Measurements from ENCODE around the gene EIF4G3. TPM values are rescaled to one million over a fixed set of nuclear protein-coding genes. Genes with fewer than 3 reads are reported as not detected.

The EIF4G3 gene
- total and polyA plus RNA-seq, 2 of the 8 experiments (the other 6 are each of a cell fraction or from before 2014, with no cell fraction given), result 47.5 to 66.6 TPM

- H3K4me2 ChIP-seq (ENCODE audit: insufficient read depth in 1 of 2, low read depth in 2 of 2, low read length in 2 of 2), result no peak overlapping the region
- H4K91ac ChIP-seq (replicated peaks; ENCODE audit: insufficient read length, low read length), result no peak overlapping the region
- H2BK15ac ChIP-seq (ENCODE audit: low read length), result no peak overlapping the region
- H4K5ac ChIP-seq (ENCODE audit: insufficient read length, low read depth, low read length), result no peak overlapping the region
- no peak overlapping the region for H3K18ac ChIP-seq (ENCODE audit: extremely low read depth, low read length)
- no peaks in the 10 kb centered on the region for H3K23me2 ChIP-seq (ENCODE audit: low read depth, low read length)
- no peak overlapping the region for H3K4me3 ChIP-seq (ENCODE audit: extremely low read depth in 1 of 4, insufficient read depth in 2 of 4, low read depth in 3 of 4, low read length in 4 of 4)
- H3K14ac ChIP-seq (ENCODE audit: insufficient read length), result no peak overlapping the region
- no peak overlapping the region for H2AK5ac ChIP-seq (ENCODE audit: low read depth, low read length)
- no peaks in the 10 kb centered on the region for H3K27me3 ChIP-seq (replicated peaks in 1 of 4; ENCODE audit: control insufficient read depth in 3 of 4, extremely low read depth in 1 of 4, insufficient read depth in 3 of 4, low read length in 3 of 4)
- WGBS, 2 experiments (ENCODE audit: extremely low coverage in 1 of 2, insufficient coverage in 1 of 2, insufficient read length in 1 of 2, insufficient replicate concordance in 2 of 2, low coverage in 1 of 2, low lambda C conversion rate in 2 of 2, missing lambda C conversion rate in 1 of 2), result 91% methylated on average over 6 of the region's 6 CpGs; no CpG with 5 or more reads in 1 of the 2 experiments
- H3K27ac ChIP-seq (ENCODE audit: low read depth, low read length), result no peak overlapping the region
- H3K79me1 ChIP-seq (ENCODE audit: low read depth, low read length), result 0 out of 2 replicates have a peak, but pooled peaks cover 2% of the 10 kb centered on the region
- H2AFZ ChIP-seq (ENCODE audit: low read length), result no peak overlapping the region
- no peak overlapping the region for H2BK120ac ChIP-seq (replicated peaks; ENCODE audit: low read depth, low read length)
- H2BK20ac ChIP-seq (ENCODE audit: low read length), result no peak overlapping the region
- H3K9me3 ChIP-seq (ENCODE audit: insufficient read depth in 2 of 2, low read depth in 1 of 2, low read length in 1 of 2), result no peaks in the 10 kb centered on the region
- H3K56ac ChIP-seq (replicated peaks; ENCODE audit: insufficient read length, low read depth, low read length), result no peak overlapping the region
- H3K36me3 ChIP-seq (ENCODE audit: control insufficient read depth in 2 of 4, insufficient read depth in 4 of 4, low read length in 3 of 4), result peaks cover 23 to 78% (median 50%) of the 10 kb centered on the region in 4 experiments
- H3K9ac ChIP-seq (replicated peaks in 1 of 4; ENCODE audit: extremely low read depth in 1 of 4, low read depth in 3 of 4, low read length in 3 of 4), result no peak overlapping the region
- no peak for DNase-seq (ENCODE audit: low read depth in 1 of 2, low spot score in 2 of 2)
- H3K23ac ChIP-seq (ENCODE audit: insufficient read length), result no peak overlapping the region
- ChIA-PET POLR2A (ENCODE audit: partially characterized antibody) (interaction anchor here (1.1 kb wide), 1 partner anchor 11 kb away, joined by 4 read pairs; no protein-coding TSS in a partner anchor), CTCF (ENCODE audit: partially characterized antibody) (no interaction called here)
- FAIRE-seq, result no peak
- no peak overlapping the region for H2BK5ac ChIP-seq (ENCODE audit: low read depth, low read length)
- H3K79me2 ChIP-seq (ENCODE audit: control insufficient read depth in 1 of 2, insufficient read depth in 2 of 2, low read length in 2 of 2), result no peaks in the 10 kb centered on the region
- H4K20me1 ChIP-seq (replicated peaks in 1 of 2; ENCODE audit: control insufficient read depth in 1 of 2, insufficient read depth in 2 of 2, low read length in 2 of 2), result peaks cover 0 to 4% of the 10 kb centered on the region in 2 experiments
- no peak overlapping the region for H3K4ac ChIP-seq (replicated peaks; ENCODE audit: insufficient read length, low read depth, low read length)
- TF ChIP-seq GTF2F1 (IDR thresholded peaks at IDR 0.05; ENCODE audit: borderline replicate concordance, low read depth, low read length) (no peak), KDM4A (IDR thresholded peaks at IDR 0.05; ENCODE audit: low read depth, low read length, severe bottlenecking) (no peak)
- no peak overlapping the region for H2BK12ac ChIP-seq (ENCODE audit: low read depth, low read length)
- no peaks in the 10 kb centered on the region; a peak in 1 of 7 replicates for H3K4me1 ChIP-seq (replicated peaks in 1 of 4; ENCODE audit: control insufficient read depth in 3 of 4, insufficient read depth in 4 of 4, low read length in 3 of 4)
- no peak overlapping the region for H4K8ac ChIP-seq (ENCODE audit: extremely low read depth, insufficient read depth, low read length)
Observed at GRCh38 chr1:20760322-20760721, 416.4 kb downstream of the EIF4G3 start.

MicroRNAs within 50 kb of the gene (microRNA counts, 767-probe panel; counts per million panel counts)
- microRNA hsa-miR-1256, result 879 counts per million, percentile 95 among the panel's probes with 10 or more counts

Small RNA genes lying within 50 kb of the gene (microRNA-seq; reads per million reads assigned to microRNA genes)
- gene MIR1256 (ENCODE audit: borderline microRNAs expressed in 2 of 2, borderline number of aligned reads in 2 of 2, borderline replicate concordance in 1 of 2), result 0 to 0.20 reads per million in 2 experiments

Small RNA genes lying within 50 kb of the gene (small RNA-seq; reads per million reads assigned to genes)
- gene AL627311.1 (ENCODE audit: insufficient read depth) (not detected), gene MIR1256 (ENCODE audit: insufficient read depth) (3.1 reads per million, percentile 39 among the genes with 10 or more reads in this experiment), gene RNU7-200P (ENCODE audit: insufficient read depth) (not detected)

Other genes starting within 250 kb of the EIF4G3 start
- 36.8 and 37.1 TPM in 2 replicates for gene ECE1, start 113.6 kb upstream of the EIF4G3 start, total RNA-seq (2021; fragmentation: NEBNext Ultra II Directional; extraction: Animal tissue kit (Norgen Biotek cat#: 25700))
- gene ECE1, start 113.6 kb upstream of the EIF4G3 start, polyA plus RNA-seq (2011; rRNA removed), result 21.4 and 26.7 TPM in 2 replicates